T47D (cell line): ENCODE measurements around the gene CREG1.

Source experiments
- DNase-seq, 2 experiments: peaks; one replicate each; pipeline versions ENCODE4 v3.0.0 to v3.0.0-alpha.2; 2011 to 2012; ENCODE audit warnings: low read depth in 1 of 2, low spot score in 1 of 2
- JUND ChIP-seq: IDR thresholded peaks from 2 replicates; pipeline ENCODE4 v1.6.1; 2012; ENCODE audit warnings: low read depth
- in situ Hi-C: cut with HindIII; loops from 2 replicates; pipeline ENCODE4 v1.10.0; 2016; ENCODE audit warnings: low sequenced_read_pairs, low pct_unique_long_range_greater_than_20kb

CREG1 gene

DNA sequence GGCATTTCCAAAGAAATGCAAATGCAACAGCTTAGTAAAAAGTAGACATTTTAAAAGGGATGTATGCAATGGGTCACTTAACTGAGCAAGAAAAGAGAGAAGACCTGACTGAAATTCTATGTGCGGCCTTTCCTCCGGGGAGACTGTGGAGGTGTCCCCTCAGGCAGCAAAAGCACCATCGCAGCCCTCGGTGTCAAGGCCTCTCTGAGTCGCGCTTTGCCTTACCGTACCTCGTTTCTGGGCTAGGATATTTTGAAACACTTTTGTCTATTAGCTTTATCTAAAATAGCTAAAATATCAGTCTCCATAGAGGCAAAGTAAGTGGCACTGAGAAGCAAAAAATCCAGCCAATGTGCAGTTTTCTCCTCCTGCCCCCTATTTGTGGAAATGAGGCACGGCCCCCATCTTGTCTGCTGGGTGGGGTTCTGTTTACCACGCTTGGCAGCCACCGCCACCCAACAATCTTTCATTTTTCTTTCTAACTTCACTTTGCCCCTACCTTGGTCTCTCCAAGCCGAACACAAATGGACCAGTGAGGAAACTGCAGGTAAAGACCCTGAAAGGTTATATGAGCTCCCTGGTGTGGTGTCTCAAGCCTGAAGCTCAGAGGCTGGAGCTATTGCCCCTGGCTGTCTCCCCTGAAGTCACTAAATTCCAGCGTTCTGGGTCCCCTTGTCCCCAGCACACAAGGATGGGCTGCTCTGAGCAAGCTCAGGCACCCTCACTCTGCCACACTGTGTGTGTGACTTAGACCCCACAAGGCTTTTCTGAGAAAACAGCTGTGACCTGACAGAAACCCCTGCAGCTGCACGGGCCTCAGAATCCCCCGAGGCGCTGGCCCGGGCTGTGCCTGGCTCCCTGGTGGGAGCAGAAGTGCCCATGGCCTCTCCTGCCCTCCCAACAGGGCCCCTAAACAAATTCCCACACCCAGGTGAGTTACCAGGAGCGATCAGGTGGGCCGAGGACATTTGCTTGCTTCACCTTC is 36.9 kb downstream of the CREG1 start:
- no peak for DNase-seq
- in situ Hi-C loops, result no loop called here
- TF ChIP-seq JUND, result no peak

DNA sequence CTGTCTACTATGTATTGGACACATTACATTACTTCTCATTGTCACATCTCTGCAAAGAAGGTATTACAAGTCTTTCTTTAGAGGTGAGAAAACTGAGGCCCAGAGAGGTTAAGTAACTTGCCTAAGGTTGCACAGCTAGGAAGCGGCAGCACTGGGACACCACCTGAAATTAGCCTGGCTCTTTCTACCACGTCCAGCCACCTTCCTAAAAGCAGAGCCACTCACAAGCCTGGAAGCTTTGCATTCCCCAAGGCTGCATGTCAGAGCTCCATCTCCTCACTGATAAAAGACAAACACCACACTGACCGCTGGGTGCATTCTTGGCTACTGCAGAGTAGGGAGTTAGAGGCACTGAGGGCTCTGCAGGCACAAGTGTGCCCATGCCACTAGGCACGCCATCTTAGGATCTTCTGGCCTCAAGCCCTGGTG is 37.7 kb downstream of the CREG1 start:
- no peak for TF ChIP-seq JUND
- in situ Hi-C loops, result no loop called here

DNA sequence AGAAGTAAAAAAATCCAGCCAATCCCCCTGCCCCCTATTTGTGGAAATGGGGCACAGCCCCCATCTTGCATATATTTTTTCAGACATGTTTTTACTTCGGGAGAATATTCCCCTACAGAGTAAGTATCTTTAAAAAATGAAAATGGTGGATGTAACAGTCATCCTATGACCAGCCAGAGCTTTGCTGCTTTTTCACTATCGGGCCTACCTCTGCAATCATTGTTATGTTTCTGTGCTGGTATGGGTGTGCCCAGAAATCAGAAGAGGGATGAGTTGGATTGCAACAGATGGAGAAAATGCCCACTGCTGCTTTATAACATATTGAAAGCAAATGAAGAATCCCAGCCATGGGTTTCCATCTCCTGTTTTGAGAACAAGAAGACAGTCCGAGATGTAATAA is 38.1 kb downstream of the CREG1 start:
- DNase-seq, result no peak
- in situ Hi-C loops, result no loop called here
- no peak for TF ChIP-seq JUND

More for the DNA sequence above, 37.7 kb downstream of the CREG1 start:
- DNase-seq, result no peak

DNA sequence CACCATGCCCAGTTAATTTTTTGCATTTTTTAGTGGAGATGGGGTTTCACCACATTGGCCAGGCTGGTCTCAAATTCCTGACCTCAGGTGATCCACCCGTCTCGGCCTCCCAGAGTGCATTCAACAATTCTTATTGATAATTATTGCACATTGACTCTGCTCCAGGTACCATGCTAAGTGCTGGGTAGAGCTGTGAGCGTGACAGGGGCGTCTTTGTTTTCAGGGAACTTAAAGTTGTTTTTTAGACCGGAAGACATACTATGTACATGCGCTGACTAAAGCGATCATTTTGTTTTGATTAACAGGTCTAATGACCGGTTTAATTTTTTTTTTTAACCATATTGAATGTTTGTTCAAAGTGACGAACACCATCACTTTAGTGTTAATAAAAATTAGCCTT is 39.3 kb downstream of the CREG1 start:
- no peak for DNase-seq
- no peak for TF ChIP-seq JUND
- in situ Hi-C loops, result no loop called here

DNA sequence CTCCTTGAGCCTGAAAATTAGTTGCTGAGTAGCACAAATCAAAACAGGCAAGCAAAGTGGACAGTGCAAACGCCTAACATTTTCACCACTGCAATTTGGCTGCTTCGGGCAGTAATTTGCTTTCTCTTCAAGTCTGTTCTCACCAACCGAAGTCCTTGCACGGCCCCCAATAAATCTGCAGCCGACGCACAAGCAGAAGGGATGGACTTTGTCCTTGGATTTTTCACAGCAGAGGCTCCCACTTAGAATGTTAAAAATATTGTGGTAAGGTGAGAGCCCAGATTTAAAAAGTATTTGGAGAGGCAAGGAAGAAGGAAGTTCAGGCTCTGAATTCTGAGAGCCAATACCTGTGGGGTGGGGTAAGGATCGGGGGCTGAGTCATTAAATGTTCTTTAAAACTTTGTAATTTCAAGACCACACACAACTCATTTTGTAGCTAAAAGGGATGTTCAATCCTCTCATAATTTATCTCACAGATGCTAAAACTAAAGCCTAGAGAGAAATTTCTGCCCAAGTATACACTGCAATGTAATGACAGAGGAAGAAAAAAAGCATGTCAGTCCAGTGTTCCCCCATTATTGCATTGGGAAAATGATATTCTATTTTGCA is 41.4 kb downstream of the CREG1 start:
- no peak for TF ChIP-seq JUND
- in situ Hi-C loops, result no loop called here
- DNase-seq, result no peak

- TF ChIP-seq JUND, result no peak
- no peak for DNase-seq
- in situ Hi-C loops, result no loop called here
Measured at GRCh38 chr1:167511374-167511986, 42.1 kb downstream of the CREG1 start.

DNA sequence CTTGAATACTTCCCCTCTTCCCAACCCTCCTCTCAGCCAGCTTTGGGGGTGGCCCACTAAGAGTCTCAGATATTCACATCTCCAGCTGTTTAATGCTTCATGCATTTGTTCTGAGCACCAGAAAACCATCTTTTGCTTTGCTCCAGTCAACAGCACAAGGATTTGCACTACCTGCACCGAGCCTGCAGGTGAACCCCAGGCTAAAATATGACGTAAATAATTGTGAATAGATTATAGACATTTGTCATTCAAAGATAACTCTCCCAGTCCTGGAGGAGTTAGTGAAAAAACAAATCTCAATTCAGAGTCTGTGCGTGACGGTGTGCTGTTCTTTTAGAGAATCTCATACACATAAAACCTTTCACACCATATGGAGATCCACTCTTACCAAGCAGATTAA is 42.7 kb downstream of the CREG1 start:
- no peak for TF ChIP-seq JUND
- in situ Hi-C loops, result no loop called here
- no peak for DNase-seq

GRCh38 chr1:167510244-167510643 is 43.3 kb downstream of the CREG1 start:
- TF ChIP-seq JUND, result no peak
- in situ Hi-C loops, result no loop called here
- DNase-seq, result no peak

- in situ Hi-C loops, result no loop called here
Measured at GRCh38 chr1:167509587-167509986, 44.0 kb downstream of the CREG1 start.

GRCh38 chr1:167507719-167508118 is 45.8 kb downstream of the CREG1 start:
- in situ Hi-C loops, result no loop called here
- TF ChIP-seq JUND, result no peak
- DNase-seq, result no peak

More at GRCh38 chr1:167509587-167509986, 44.0 kb downstream of the CREG1 start:
- TF ChIP-seq JUND, result no peak
- DNase-seq, result no peak

DNA sequence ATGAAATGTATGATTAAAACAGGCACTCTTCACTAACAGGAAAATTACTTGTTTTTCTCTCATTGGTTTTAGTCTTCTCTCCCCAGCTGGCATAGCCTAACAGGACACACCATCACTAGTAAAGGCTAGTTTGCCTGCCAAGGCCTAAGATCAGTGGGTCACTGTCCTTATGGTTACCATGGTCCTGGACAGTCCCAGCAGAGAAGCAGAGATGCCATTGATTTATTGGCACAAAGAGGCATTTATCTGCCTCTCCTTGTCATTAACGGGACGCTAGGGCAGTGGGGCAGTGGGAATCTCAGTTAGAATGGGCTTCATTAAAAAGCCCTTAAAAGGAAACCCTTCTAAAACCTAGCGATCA is 49.1 kb downstream of the CREG1 start:
- DNase-seq, result no peak
- TF ChIP-seq JUND, result no peak
- in situ Hi-C loops, result no loop called here

- no peak for TF ChIP-seq JUND
- in situ Hi-C loops, result no loop called here
- no peak for DNase-seq
Measured at GRCh38 chr1:167503626-167504466, 49.7 kb downstream of the CREG1 start.
